SK-N-SH (cell line): ENCODE results near the gene NARS2. TPM values are rescaled to one million over a fixed set of nuclear protein-coding genes. Genes with fewer than 3 reads are reported as not detected.

ENCODE experiments used
- CTCF ChIA-PET: fragments of 300-600, 350-600 bp; formaldehyde crosslinking; extraction: SDS; loops from one replicate; lab custom pipeline; 2021; lab: Yijun Ruan, JAX
- POLR2A ChIA-PET: fragments of 350-600 bp; sonication (Branson Sonifier 250); formaldehyde crosslinking; extraction: SDS; loops from one replicate; lab custom pipeline; 2020; ENCODE audit warnings: antibody characterized with exemption, inconsistent platforms; lab: Yijun Ruan, JAX
- DNase-seq: peaks from one replicate; pipeline ENCODE4 v3.0.0; 2012
- H2AFZ ChIP-seq: fragments of 200-600 bp; sonication (generic); 2 replicates; pipeline ENCODE4 v1.8.1; 2016; ENCODE audit warnings: antibody characterized with exemption, mild to moderate bottlenecking, low read depth
- H3F3A ChIP-seq: fragments of 200-600 bp; sonication (generic); replicated peaks from 2 replicates; pipeline ENCODE3; 2016; ENCODE audit warnings: antibody characterized with exemption, mild to moderate bottlenecking; ENCODE audit not compliant: insufficient read depth
- H3K27ac ChIP-seq, 2 experiments: fragments of 200-500 bp in 1 of 2; fragments of 200-600 bp in 1 of 2; sonication (Bioruptor generic) in 1 of 2; sonication (generic), shearing (Covaris generic) in 1 of 2; 2 replicates each; pipeline versions ENCODE4 v1.5.1 to v1.6.1; 2014 to 2016; ENCODE audit warnings: low read depth in 2 of 2, inconsistent platforms in 1 of 2, low read length in 1 of 2, mild to moderate bottlenecking in 1 of 2, mixed read lengths in 1 of 2
- H3K27me3 ChIP-seq: fragments of 200-600 bp; sonication (generic), shearing (Covaris generic); 2 replicates; pipeline ENCODE4 v1.6.1; 2016; ENCODE audit warnings: mixed run types; ENCODE audit not compliant: insufficient read depth
- H3K36me3 ChIP-seq, 2 experiments: fragments of 200-500 bp in 1 of 2; fragments of 200-600 bp in 1 of 2; sonication (Bioruptor generic) in 1 of 2; sonication (generic) in 1 of 2; replicated peaks in 1 of 2; 2 replicates each; pipeline versions ENCODE3 to v1.5.1; 2014 to 2016; ENCODE audit warnings: low read length in 1 of 2, mild to moderate bottlenecking in 1 of 2; ENCODE audit not compliant: insufficient read depth in 2 of 2, control insufficient read depth in 1 of 2
- H3K4me1 ChIP-seq, 2 experiments: fragments of 200-500 bp in 1 of 2; fragments of 200-600 bp in 1 of 2; sonication (Bioruptor generic) in 1 of 2; sonication (generic), shearing (Covaris generic) in 1 of 2; 2 replicates each; pipeline versions ENCODE4 v1.5.1 to v1.6.1; 2014 to 2016; ENCODE audit warnings: low read depth in 1 of 2, low read length in 1 of 2, mixed run types in 1 of 2; ENCODE audit not compliant: insufficient read depth in 2 of 2, control insufficient read depth in 1 of 2
- H3K4me2 ChIP-seq: fragments of 200-600 bp; sonication (generic), shearing (Covaris generic); 2 replicates; pipeline ENCODE4 v1.6.1; 2017; ENCODE audit warnings: mixed run types
- H3K4me3 ChIP-seq, 2 experiments: fragments of 200-500 bp in 1 of 2; fragments of 200-600 bp in 1 of 2; sonication (Bioruptor generic) in 1 of 2; sonication (generic), shearing (Covaris generic) in 1 of 2; 2 replicates each; pipeline versions ENCODE4 v1.5.1 to v1.8.1; 2014 to 2016; ENCODE audit warnings: low read depth in 2 of 2, inconsistent platforms in 1 of 2, low read length in 1 of 2, mild to moderate bottlenecking in 1 of 2, mixed read lengths in 1 of 2, moderate library complexity in 1 of 2
- H3K79me2 ChIP-seq: fragments of 200-600 bp; sonication (generic); 2 replicates; pipeline ENCODE4 v1.8.1; 2017; ENCODE audit warnings: mild to moderate bottlenecking; ENCODE audit not compliant: insufficient read depth
- H3K9ac ChIP-seq: fragments of 200-600 bp; sonication (generic); 2 replicates; pipeline ENCODE4 v1.6.1; 2017; ENCODE audit warnings: mixed run types
- H3K9me2 ChIP-seq: fragments of 200-600 bp; sonication (generic); 2 replicates; pipeline ENCODE4 v1.6.1; 2017; ENCODE audit warnings: mixed run types
- H3K9me3 ChIP-seq: fragments of 200-600 bp; sonication (generic); 2 replicates; pipeline ENCODE4 v1.6.1; 2017; ENCODE audit warnings: mixed run types, mild to moderate bottlenecking, moderate library complexity
- H4K20me1 ChIP-seq: fragments of 200-600 bp; sonication (generic); 2 replicates; pipeline ENCODE4 v1.6.1; 2017; ENCODE audit warnings: mild to moderate bottlenecking, mixed run types; ENCODE audit not compliant: insufficient read depth
- NFIC ChIP-seq: IDR thresholded peaks from 2 replicates; pipeline ENCODE4 v1.4.0; 2012; ENCODE audit warnings: borderline replicate concordance
- NRF1 ChIP-seq: IDR thresholded peaks from 2 replicates; pipeline ENCODE4 v1.6.1; 2012; ENCODE audit warnings: low read depth, mild to moderate bottlenecking, low read length
- POLR2AphosphoS5 ChIP-seq: IDR thresholded peaks from 2 replicates; pipeline ENCODE4 v1.6.1; 2012; ENCODE audit warnings: low read depth, low read length
- RFX5 ChIP-seq: IDR thresholded peaks from 2 replicates; pipeline ENCODE4 v1.6.1; 2012; ENCODE audit warnings: mild to moderate bottlenecking, improper control_type of control experiment, low read length
- USF1 ChIP-seq: IDR thresholded peaks from 2 replicates; pipeline ENCODE4 v1.4.0; 2012; ENCODE audit warnings: low read depth, borderline replicate concordance
- ZBTB33 ChIP-seq: IDR thresholded peaks from 2 replicates; pipeline ENCODE4 v1.4.0; 2012; ENCODE audit warnings: low read depth, borderline replicate concordance
- WGBS: methylation state at CpG from one replicate; pipeline ENCODE4 v1.1.6; 2017; ENCODE audit warnings: low lambda C conversion rate; 5-methylcytosine and 5-hydroxymethylcytosine counted together
- polyA plus RNA-seq, 3 experiments: library from polyadenylated mRNA; depleted of rRNA; stranded (reverse); fragments of >200 nt; gene quantifications; 2 replicates each; pipeline ENCODE4 v1.2.3, GENCODE V29; 2012
- small RNA-seq, 7 experiments: library from RNA; depleted of rRNA; stranded (forward); fragments of <200 nt; gene quantifications; one replicate each; pipeline ENCODE3, GENCODE V24; 2012

The NARS2 gene
- polyA plus RNA-seq, 1 of the 3 experiments (the other 2 are of a cell fraction) = 8.9 TPM

GRCh38 chr11:78386215-78386941 lies 188.3 kb downstream of the NARS2 start:
- TF ChIP-seq POLR2AphosphoS5 (no peak), ZBTB33 (no peak), USF1 (no peak), NRF1 (no peak), RFX5 (no peak), NFIC (no peak)
- TF ChIP-seq, all 33 proteins: peak for 0
- H3K4me1 ChIP-seq = peaks cover 0 to 10% of the 10 kb centered on the region in 2 experiments; a peak in 3 of 4 replicates
- no peak overlapping the region for H3K9ac ChIP-seq
- H3K79me2 ChIP-seq = peaks cover 16% of the 10 kb centered on the region; the same call in 1 of the 2 replicates
- no peak for DNase-seq
- no peaks in the 10 kb centered on the region; the same call in 1 of the 2 replicates for H4K20me1 ChIP-seq
- H3F3A ChIP-seq = no peaks in the 10 kb centered on the region
- CTCF ChIA-PET = interaction anchor here (0.9 to 2.0 kb wide), 2 partner anchors 23 to 178 kb away, joined by 3 to 5 read pairs; no protein-coding TSS in a partner anchor
- H3K4me2 ChIP-seq = no peak overlapping the region
- no peaks in the 10 kb centered on the region for H3K9me3 ChIP-seq
- no peak overlapping the region for H2AFZ ChIP-seq
- peak overlapping the region in 1 of 2 experiments; percentile 14; a peak in 1 of 4 replicates for H3K27ac ChIP-seq
- POLR2A ChIA-PET = no interaction called here
- 88% methylated on average over 3 of the region's 3 CpGs for WGBS
- H3K27me3 ChIP-seq = no peaks in the 10 kb centered on the region
- no peak overlapping the region for H3K4me3 ChIP-seq
- no peaks in the 10 kb centered on the region for H3K9me2 ChIP-seq
- H3K36me3 ChIP-seq = peaks cover 0 to 7% of the 10 kb centered on the region in 2 experiments

Small RNA genes within 50 kb of the gene (small RNA-seq; reads per million reads assigned to genes)
- 0 reads per million in 7 experiments for gene RNU6-311P

Other genes with a start within 250 kb of the NARS2 start
- gene GAB2, start 157.0 kb downstream of the NARS2 start, polyA plus RNA-seq (2012; rRNA removed) = 5.6 and 6.0 TPM in 2 replicates